Naive thymus-derived CD4-positive, alpha-beta T cell (primary cell): ENCODE results near the gene DEF6. TPM values are rescaled to one million over a fixed set of nuclear protein-coding genes. Genes with fewer than 3 reads are reported as not detected.
A peak's percentile ranks its signal among the peaks of the same experiment; 100 is the strongest.

Experiments used
- ATAC-seq: fragments of 150-1000 bp; cut with Tn5 transposase; 2 replicates; pipeline ENCODE4 v1.10.0; 2021; ENCODE audit warnings: mild to moderate bottlenecking, moderate library complexity
- CTCF ChIA-PET: fragments of 350-600 bp; sonication (Branson Sonifier 250); formaldehyde crosslinking; loops from one replicate; lab custom pipeline; 2021; ENCODE audit warnings: antibody characterized with exemption; lab: Charles Lee
- POLR2A ChIA-PET: fragments of 350-600 bp; sonication (Branson Sonifier 250); formaldehyde crosslinking; loops from one replicate; lab custom pipeline; 2021; ENCODE audit warnings: antibody characterized with exemption, inconsistent platforms; lab: Charles Lee
- DNase-seq, 9 donors: peaks; one replicate each; pipeline versions ENCODE4 v3.0.0 to v3.0.0-alpha.2; 2020 to 2022; ENCODE audit warnings: mixed read lengths in 1 of 9
- H3K27ac ChIP-seq: one replicate; pipeline ENCODE4 v1.7.0; 2013; ENCODE audit warnings: mild to moderate bottlenecking, low read depth, low read length, moderate library complexity
- H3K27me3 ChIP-seq, 2 donors: one replicate each; pipeline ENCODE4 v1.7.0; 2013; ENCODE audit warnings: low read length in 2 of 2, mild to moderate bottlenecking in 2 of 2, moderate library complexity in 2 of 2; ENCODE audit not compliant: control insufficient read depth in 2 of 2, insufficient read depth in 2 of 2
- H3K36me3 ChIP-seq, 3 experiments: 1 replicate in 2 of 3; 2 replicates in 1 of 3; pipeline ENCODE4 v1.7.0; 2013; ENCODE audit warnings: low read length in 3 of 3, mild to moderate bottlenecking in 3 of 3, moderate library complexity in 1 of 3; ENCODE audit not compliant: insufficient read depth in 3 of 3, control insufficient read depth in 2 of 3
- H3K4me1 ChIP-seq, 2 donors: one replicate each; pipeline ENCODE4 v1.7.0; 2013; ENCODE audit warnings: low read length in 2 of 2, mild to moderate bottlenecking in 2 of 2, moderate library complexity in 1 of 2; ENCODE audit not compliant: control insufficient read depth in 2 of 2, insufficient read depth in 2 of 2
- H3K4me3 ChIP-seq: 2 replicates; pipeline ENCODE4 v1.7.0; 2013; ENCODE audit warnings: mild to moderate bottlenecking, low read length
- H3K9me3 ChIP-seq, 3 experiments: 1 replicate in 2 of 3; 2 replicates in 1 of 3; pipeline ENCODE4 v1.7.0; 2013; ENCODE audit warnings: low read length in 3 of 3; ENCODE audit not compliant: control insufficient read depth in 2 of 3
- H3K27ac Mint-ChIP-seq, 9 donors: one replicate each; pipeline ENCODE4 v1.8.0; 2020 to 2022; ENCODE audit warnings: mixed read lengths in 9 of 9, mild to moderate bottlenecking in 8 of 9, moderate library complexity in 5 of 9, inconsistent platforms in 2 of 9
- H3K27me3 Mint-ChIP-seq, 5 donors: one replicate each; pipeline ENCODE4 v1.8.0; 2021 to 2022; ENCODE audit warnings: mixed read lengths in 5 of 5, mild to moderate bottlenecking in 1 of 5
- H3K36me3 Mint-ChIP-seq, 5 donors: one replicate each; pipeline ENCODE4 v1.8.0; 2020 to 2022; ENCODE audit warnings: mixed read lengths in 5 of 5, mild to moderate bottlenecking in 3 of 5, inconsistent platforms in 1 of 5
- H3K4me1 Mint-ChIP-seq, 7 donors: one replicate each; pipeline ENCODE4 v1.8.0; 2020 to 2022; ENCODE audit warnings: mixed read lengths in 7 of 7, mild to moderate bottlenecking in 3 of 7, inconsistent platforms in 1 of 7
- H3K4me3 Mint-ChIP-seq, 10 donors: one replicate each; pipeline ENCODE4 v1.8.0; 2020 to 2022; ENCODE audit warnings: mild to moderate bottlenecking in 10 of 10, mixed read lengths in 10 of 10, moderate library complexity in 6 of 10, inconsistent platforms in 2 of 10
- H3K9me3 Mint-ChIP-seq, 11 donors: one replicate each; pipeline ENCODE4 v1.8.0; 2020 to 2022; ENCODE audit warnings: mixed read lengths in 11 of 11, mild to moderate bottlenecking in 4 of 11, inconsistent platforms in 1 of 11, moderate library complexity in 1 of 11
- intact Hi-C, 2 donors: fragments of 100-400 bp; cut with micrococcal nuclease; formaldehyde crosslinking; loops; one replicate each; pipeline ENCODE4 v1.15.1; 2023
- polyA plus RNA-seq, 2 donors: library from polyadenylated mRNA; unstranded; fragments of 300-500 nt; fragmentation: Illumina TruSeq; gene quantifications; one replicate each; pipeline ENCODE4 v1.2.3, GENCODE V29; 2021
- total RNA-seq, 6 experiments: library from RNA in 5 of 6; stranded (reverse) in 5 of 6; gene quantifications; 1 replicate in 5 of 6; 2 replicates in 1 of 6; pipeline ENCODE4 v1.2.3 and lab custom pipeline; 2021 to 2026

DEF6 gene
- total and polyA plus RNA-seq, 7 experiments from 2014 or later, result 113 to 250 (median 225) TPM

DNA sequence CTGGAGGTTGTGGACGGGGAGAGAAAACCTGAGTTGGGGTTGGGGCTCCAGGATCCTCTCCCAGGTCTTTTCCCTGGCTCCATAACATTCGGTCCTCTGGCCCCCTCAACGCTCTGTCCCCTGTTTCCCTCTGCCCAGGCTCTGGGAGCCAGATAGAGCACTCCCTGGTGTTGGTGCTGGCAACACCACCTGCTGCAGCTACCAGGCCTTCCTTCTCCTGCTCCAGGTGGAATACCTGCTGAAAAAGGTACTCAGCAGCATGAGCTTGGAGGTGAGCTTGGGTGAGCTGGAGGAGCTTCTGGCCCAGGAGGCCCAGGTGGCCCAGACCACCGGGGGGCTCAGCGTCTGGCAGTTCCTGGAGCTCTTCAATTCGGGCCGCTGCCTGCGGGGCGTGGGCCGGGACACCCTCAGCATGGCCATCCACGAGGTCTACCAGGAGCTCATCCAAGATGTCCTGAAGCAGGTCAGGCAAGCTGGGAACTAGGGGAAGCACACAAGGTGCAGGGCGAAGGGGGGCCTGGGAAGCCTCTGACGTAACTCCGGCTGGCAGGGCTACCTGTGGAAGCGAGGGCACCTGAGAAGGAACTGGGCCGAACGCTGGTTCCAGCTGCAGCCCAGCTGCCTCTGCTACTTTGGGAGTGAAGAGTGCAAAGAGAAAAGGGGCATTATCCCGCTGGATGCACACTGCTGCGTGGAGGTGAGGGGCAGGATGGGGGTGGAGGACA is 14.6 kb downstream of the DEF6 start:
- H3K27ac ChIP-seq, result peak overlapping the region; percentile 84
- peaks cover 62 to 81% of the 10 kb centered on the region in 2 donors for H3K4me1 ChIP-seq
- peak overlapping the region; percentile 46 for H3K4me3 ChIP-seq
- peaks cover 9 to 64% (median 61%) of the 10 kb centered on the region in 5 donors for H3K36me3 Mint-ChIP-seq
- H3K27me3 ChIP-seq, result no peaks in the 10 kb centered on the region
- ChIA-PET CTCF (interaction anchor here (0.7 to 8.9 kb wide), 5 partner anchors 9 to 16 kb away, joined by 3 to 111 read pairs (median 6); partner anchors contain the start of gene DEF6), POLR2A (interaction anchor here (1.0 to 13.7 kb wide), 6 partner anchors 9 to 159 kb away, joined by 3 to 250 read pairs (median 14); partner anchors contain the start of gene DEF6)
- peaks cover 9 to 44% (median 12%) of the 10 kb centered on the region in 3 experiments for H3K36me3 ChIP-seq
- no peaks in the 10 kb centered on the region for H3K27me3 Mint-ChIP-seq
- H3K4me3 Mint-ChIP-seq, result peak overlapping the region; percentile 79 to 89 (median 86)
- intact Hi-C loops, result loop anchor here in 1 of 2 donors (2.0 kb wide), 1 partner anchor 13 kb away; no protein-coding TSS in a partner anchor
- ATAC-seq (no peak), DNase-seq (no peak)
- no peaks in the 10 kb centered on the region for H3K9me3 ChIP-seq
- peaks cover 67 to 98% (median 93%) of the 10 kb centered on the region in 7 donors for H3K4me1 Mint-ChIP-seq
- no peaks in the 10 kb centered on the region for H3K9me3 Mint-ChIP-seq
- peak overlapping the region; percentile 93 to 100 (median 99) for H3K27ac Mint-ChIP-seq

DNA sequence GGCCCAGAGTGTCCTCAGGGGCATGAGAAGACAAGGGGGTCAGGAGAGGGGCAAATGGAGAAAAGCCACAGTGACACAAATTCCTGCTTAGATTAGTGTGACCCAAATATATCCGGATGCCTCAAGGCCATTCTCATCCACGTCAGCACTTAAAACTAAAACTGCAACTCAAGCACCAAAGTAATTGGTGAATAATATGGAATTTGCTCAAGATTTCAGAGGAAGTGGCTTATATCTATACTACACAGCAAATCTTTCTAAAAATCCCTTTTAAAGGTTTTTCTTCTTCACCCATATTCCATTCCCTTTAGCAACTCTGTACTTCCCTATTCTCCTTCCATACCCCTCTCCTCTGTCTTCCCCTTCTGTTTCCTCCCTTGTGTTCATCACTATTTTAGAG is 15.2 kb downstream of the DEF6 start:
- Mint-ChIP-seq H3K4me3 (peak overlapping the region; percentile 79 to 89 (median 86)), H3K27ac (peak overlapping the region; percentile 93 to 100 (median 99)), H3K4me1 (peaks cover 67 to 96% (median 93%) of the 10 kb centered on the region in 7 donors), H3K9me3 (no peaks in the 10 kb centered on the region), H3K27me3 (no peaks in the 10 kb centered on the region), H3K36me3 (peaks cover 13 to 66% (median 64%) of the 10 kb centered on the region in 5 donors)
- peaks cover 10 to 44% (median 16%) of the 10 kb centered on the region in 3 experiments for H3K36me3 ChIP-seq
- ChIA-PET CTCF (interaction anchor here (1.0 to 8.9 kb wide), 4 partner anchors 8 to 15 kb away, joined by 3 to 111 read pairs (median 26); partner anchors contain the start of gene DEF6), POLR2A (interaction anchor here (1.0 to 13.7 kb wide), 4 partner anchors 9 to 139 kb away, joined by 3 to 250 read pairs (median 78); partner anchors contain the start of gene DEF6)
- no peaks in the 10 kb centered on the region for H3K9me3 ChIP-seq
- H3K4me1 ChIP-seq, result peaks cover 56 to 77% of the 10 kb centered on the region in 2 donors
- intact Hi-C loops, result loop anchor here in 1 of 2 donors (2.0 kb wide), 1 partner anchor 14 kb away; no protein-coding TSS in a partner anchor
- ATAC-seq (no peak), DNase-seq (no peak)
- no peak overlapping the region for H3K4me3 ChIP-seq
- H3K27me3 ChIP-seq, result no peaks in the 10 kb centered on the region
- peak overlapping the region; percentile 84 for H3K27ac ChIP-seq

DNA sequence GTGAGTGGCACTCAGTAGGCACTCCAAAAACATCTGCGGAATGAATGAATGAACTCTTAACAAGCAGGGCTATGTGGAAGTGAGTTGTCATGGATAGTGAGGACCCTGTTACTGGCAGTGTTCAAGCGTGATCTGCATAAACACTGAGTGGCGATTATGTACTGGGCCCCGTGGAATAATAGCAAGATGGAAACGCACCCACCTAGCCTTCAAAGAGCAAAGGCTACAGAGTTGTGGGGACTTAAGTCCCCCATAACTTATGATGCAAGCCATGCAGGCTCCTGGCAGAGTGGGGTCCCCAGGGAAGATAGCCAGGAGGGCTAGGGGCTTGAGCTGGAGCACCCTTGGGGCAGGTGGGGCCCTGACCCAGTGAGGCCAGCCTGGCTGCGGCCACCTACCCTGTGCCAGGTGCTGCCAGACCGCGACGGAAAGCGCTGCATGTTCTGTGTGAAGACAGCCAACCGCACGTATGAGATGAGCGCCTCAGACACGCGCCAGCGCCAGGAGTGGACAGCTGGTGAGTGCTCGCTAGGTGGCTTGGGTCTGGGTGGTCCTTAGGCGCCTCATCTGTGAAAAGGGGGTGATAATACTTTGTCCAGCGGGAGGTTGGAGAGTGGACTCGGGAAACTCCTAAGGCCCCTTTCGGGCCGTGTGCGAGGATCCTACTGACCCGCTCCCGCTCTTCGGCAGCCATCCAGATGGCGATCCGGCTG is 20.0 kb downstream of the DEF6 start:
- Mint-ChIP-seq H3K9me3 (no peaks in the 10 kb centered on the region), H3K4me3 (no peak overlapping the region), H3K36me3 (peaks cover 23 to 79% (median 51%) of the 10 kb centered on the region in 5 donors), H3K27ac (peak overlapping the region; percentile 52 to 99 (median 75)), H3K27me3 (no peaks in the 10 kb centered on the region), H3K4me1 (peaks cover 39 to 76% (median 64%) of the 10 kb centered on the region in 7 donors)
- POLR2A ChIA-PET, result interaction anchor here (0.6 to 18.0 kb wide), 4 partner anchors 8 to 1078 kb away, joined by 3 to 318 read pairs (median 126); partner anchors contain the start of gene DEF6
- ATAC-seq (no peak), DNase-seq (no peak)
- H3K4me1 ChIP-seq, result peaks cover 17 to 33% of the 10 kb centered on the region in 2 donors
- peaks cover 38 to 66% (median 39%) of the 10 kb centered on the region in 3 experiments for H3K36me3 ChIP-seq
- intact Hi-C loops, result no loop called here
- H3K27me3 ChIP-seq, result no peaks in the 10 kb centered on the region
- peak overlapping the region; percentile 31 for H3K27ac ChIP-seq
- H3K9me3 ChIP-seq, result no peaks in the 10 kb centered on the region
- no peak overlapping the region for H3K4me3 ChIP-seq
- CTCF ChIA-PET, result interaction anchor here (1.1 to 16.2 kb wide), 4 partner anchors 14 to 133 kb away, joined by 3 to 346 read pairs (median 58); partner anchors contain the start of gene DEF6

DNA sequence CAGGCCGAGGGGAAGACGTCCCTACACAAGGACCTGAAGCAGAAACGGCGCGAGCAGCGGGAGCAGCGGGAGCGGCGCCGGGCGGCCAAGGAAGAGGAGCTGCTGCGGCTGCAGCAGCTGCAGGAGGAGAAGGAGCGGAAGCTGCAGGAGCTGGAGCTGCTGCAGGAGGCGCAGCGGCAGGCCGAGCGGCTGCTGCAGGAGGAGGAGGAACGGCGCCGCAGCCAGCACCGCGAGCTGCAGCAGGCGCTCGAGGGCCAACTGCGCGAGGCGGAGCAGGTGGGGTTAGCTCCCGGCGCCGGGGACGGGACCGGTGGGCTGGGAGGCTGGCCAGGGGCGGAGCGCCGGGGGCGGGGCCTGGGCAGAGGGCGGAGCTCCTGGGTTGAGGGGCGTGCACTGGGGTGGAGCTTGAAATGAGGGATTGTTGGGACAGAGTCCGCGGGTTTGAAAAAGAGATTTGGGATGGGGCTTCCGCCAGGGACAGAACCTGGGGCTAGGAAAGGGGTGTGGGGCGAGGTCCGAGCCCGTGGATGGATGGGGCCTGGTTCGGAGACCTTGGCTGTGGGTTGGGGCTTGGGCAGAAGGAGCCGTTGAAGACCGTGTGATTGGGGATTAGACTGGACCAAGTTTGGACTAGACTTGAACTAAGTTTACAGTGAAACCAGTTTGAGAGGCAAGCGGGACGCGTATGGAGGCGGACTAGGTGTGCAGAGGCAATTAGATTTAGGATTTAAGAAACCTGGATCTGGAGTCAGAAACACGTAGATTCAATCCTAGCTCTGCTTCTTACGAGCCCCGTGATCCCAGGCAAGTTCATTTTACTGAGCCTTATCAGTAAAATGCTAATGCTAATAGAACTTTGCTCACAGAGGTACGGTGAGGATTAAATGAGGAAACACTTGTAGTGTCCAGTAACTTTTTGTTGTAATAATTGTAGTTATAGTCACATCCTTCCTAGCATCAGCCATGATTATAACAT is 20.9 kb downstream of the DEF6 start:
- Histone ChIP-seq H3K9me3 (no peaks in the 10 kb centered on the region), H3K27ac (no peak overlapping the region), H3K36me3 (peaks cover 38 to 72% (median 39%) of the 10 kb centered on the region in 3 experiments), H3K27me3 (no peaks in the 10 kb centered on the region), H3K4me3 (no peak overlapping the region), H3K4me1 (peaks cover 13 to 24% of the 10 kb centered on the region in 2 donors)
- Mint-ChIP-seq H3K4me1 (peaks cover 32 to 69% (median 57%) of the 10 kb centered on the region in 7 donors), H3K4me3 (no peak overlapping the region), H3K9me3 (no peaks in the 10 kb centered on the region), H3K27ac (peak overlapping the region in 7 of 9 donors; percentile 36 to 99 (median 56)), H3K36me3 (peaks cover 24 to 76% (median 52%) of the 10 kb centered on the region in 5 donors), H3K27me3 (no peaks in the 10 kb centered on the region)
- ChIA-PET CTCF (interaction anchor here (1.1 to 16.2 kb wide), 2 partner anchors 23 to 132 kb away, joined by 3 to 346 read pairs; partner anchors contain the start of gene DEF6), POLR2A (interaction anchor here (0.9 to 18.0 kb wide), 3 partner anchors 9 to 21 kb away, joined by 3 to 318 read pairs (median 250); partner anchors contain the start of gene DEF6)
- no peak for DNase-seq
- no peak for ATAC-seq
- intact Hi-C loops, result no loop called here

DNA sequence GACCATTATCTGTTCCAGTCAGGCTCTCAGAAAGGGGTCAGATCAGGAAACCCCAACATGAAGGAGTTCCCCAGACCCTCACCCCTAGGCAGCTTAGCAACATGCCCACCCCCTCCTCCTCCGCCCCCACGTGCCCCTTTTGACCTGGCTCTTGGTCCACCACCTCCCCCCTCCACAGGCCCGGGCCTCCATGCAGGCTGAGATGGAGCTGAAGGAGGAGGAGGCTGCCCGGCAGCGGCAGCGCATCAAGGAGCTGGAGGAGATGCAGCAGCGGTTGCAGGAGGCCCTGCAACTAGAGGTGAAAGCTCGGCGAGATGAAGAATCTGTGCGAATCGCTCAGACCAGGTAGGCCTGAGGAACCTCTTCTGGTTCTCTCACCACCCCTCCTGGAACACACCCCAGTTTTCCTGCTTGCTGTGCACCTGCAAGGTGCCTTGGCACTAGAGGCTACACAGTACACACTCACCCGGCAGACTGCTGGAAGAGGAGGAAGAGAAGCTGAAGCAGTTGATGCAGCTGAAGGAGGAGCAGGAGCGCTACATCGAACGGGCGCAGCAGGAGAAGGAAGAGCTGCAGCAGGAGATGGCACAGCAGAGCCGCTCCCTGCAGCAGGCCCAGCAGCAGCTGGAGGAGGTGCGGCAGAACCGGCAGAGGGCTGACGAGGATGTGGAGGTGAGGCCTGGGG is 21.9 kb downstream of the DEF6 start:
- no peaks in the 10 kb centered on the region for H3K9me3 ChIP-seq
- POLR2A ChIA-PET, result interaction anchor here (1.5 to 18.0 kb wide), 3 partner anchors 10 to 149 kb away, joined by 4 to 318 read pairs (median 250); partner anchors contain the start of genes DEF6 and RPL10A
- H3K27me3 ChIP-seq, result no peaks in the 10 kb centered on the region
- H3K36me3 ChIP-seq, result peaks cover 38 to 78% (median 39%) of the 10 kb centered on the region in 3 experiments
- CTCF ChIA-PET, result interaction anchor here (0.9 to 16.2 kb wide), 2 partner anchors 9 to 24 kb away, joined by 3 to 346 read pairs; partner anchors contain the start of gene DEF6
- intact Hi-C loops, result no loop called here
- DNase-seq (no peak), ATAC-seq (no peak)
- Mint-ChIP-seq H3K36me3 (peaks cover 24 to 71% (median 47%) of the 10 kb centered on the region in 5 donors), H3K4me1 (peaks cover 25 to 59% (median 47%) of the 10 kb centered on the region in 7 donors), H3K27me3 (no peaks in the 10 kb centered on the region), H3K4me3 (no peak overlapping the region), H3K27ac (peak overlapping the region; percentile 46 to 81 (median 73)), H3K9me3 (no peaks in the 10 kb centered on the region)
- H3K4me1 ChIP-seq, result peaks cover 7 to 18% of the 10 kb centered on the region in 2 donors
- H3K4me3 ChIP-seq, result no peak overlapping the region
- no peak overlapping the region for H3K27ac ChIP-seq
